Stromal cell of bone marrow (primary cell): ENCODE results near the gene UPF1.

Source experiments
- DNase-seq: peaks from one replicate; pipeline ENCODE4 v3.0.0-alpha.2; 2012; ENCODE audit warnings: low read depth

UPF1 gene

DNA sequence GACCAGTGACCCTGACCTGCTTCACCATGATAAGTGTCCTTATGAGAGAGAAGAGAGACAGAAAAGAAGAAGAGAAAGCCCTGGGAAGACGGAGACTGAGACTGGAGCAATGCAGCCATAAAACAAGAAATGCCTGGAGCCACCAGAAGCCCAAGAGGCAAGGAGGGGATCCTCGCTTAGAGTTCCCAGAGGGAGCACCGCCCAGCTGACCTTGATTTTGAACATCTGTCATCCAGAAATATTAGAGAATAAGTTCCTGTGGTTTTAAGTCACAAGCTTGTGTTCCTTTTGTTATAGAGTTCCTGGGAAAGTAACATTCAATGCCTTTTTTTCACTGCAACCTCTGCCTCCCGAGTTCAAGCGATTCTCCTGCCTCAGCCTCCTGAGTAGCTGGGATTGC, 44.0 kb downstream of the UPF1 start:
- no peak for DNase-seq

GRCh38 chr19:18876865-18877264, 45.1 kb downstream of the UPF1 start:
- no peak for DNase-seq

- DNase-seq = no peak
Observed at GRCh38 chr19:18878058-18878797, 46.5 kb downstream of the UPF1 start.

- DNase-seq = no peak
Observed at GRCh38 chr19:18878858-18879578, 47.3 kb downstream of the UPF1 start.

- DNase-seq = no peak
Observed at GRCh38 chr19:18879579-18880373, 48.0 kb downstream of the UPF1 start.

DNA sequence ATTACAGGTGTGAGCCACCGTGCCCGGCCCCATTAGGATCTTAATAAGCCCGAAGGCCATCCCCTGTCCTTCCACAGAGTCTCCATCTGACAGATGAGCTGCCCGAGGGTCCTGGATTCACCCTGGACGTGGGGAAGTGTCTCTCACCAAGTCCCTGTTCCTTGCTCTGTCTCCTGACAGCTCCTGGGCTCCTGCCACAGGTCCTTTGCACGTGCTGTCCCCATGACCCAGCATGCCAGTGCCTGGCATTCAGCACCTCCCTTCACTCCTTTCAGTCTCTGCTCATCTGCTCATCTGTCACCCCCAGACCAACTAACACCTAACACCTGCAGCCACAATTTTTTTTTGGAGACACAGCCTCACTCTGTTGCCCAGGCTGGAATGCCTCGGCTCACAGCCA, 49.7 kb downstream of the UPF1 start:
- DNase-seq = no peak

DNA sequence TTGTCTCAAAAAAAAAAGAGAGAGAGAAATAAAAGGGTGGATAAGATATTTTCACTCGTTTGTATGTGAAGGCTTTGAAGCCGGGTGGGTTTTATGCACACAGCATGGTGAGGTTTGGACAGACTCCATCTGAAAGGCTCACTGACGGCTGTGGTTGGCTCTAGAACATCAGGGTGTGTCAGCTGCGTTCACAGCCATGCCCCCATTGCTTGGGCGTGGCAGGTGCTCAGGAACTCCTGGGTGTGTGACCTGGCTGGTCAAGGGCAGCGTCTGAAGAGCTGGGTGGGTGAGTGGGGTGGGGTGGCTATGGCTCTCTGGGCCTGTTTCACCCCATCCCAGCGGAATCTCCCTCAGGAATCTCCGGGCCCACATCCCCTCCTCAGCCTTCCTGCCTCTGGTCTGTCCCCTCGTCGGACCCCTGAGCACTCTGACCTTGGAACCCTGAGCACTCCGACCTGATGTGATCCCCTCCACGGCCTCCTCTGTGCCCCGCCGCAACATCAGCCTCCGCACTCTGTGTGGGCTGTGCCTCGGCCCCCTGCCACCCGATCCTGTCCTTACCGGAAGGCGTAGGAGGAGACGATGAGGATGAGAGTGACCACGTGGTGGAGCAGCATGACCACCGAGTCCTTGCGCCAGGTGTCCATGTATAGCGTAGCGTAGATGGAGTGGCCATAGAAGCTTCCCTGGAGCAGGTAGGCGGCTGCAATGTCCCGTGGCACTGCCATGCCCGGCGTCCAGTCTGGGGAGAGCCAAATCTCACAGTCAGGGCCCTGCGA, 52.0 kb downstream of the UPF1 start:
- no peak for DNase-seq

DNA sequence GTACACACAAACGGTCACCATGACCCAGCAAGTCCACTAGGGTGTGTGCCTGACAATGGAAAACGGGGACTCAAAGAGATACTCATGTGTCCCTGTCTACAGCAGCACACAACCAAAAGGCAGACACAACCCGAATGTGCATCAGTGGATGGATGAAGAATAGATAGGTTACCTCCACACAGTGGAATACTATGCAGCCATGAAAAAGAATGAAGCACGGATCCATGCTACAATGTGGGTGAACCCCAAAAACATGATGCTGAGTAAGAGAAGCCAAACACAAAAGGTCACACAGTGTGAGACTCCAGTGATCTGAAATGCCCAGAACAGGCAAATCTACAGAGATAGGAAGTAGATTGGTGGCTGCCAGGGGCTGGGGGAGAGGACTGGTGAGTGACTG, 55.2 kb downstream of the UPF1 start:
- no peak for DNase-seq

- no peak for DNase-seq
Observed at GRCh38 chr19:18889949-18890745, 58.4 kb downstream of the UPF1 start.

- DNase-seq = no peak
Observed at GRCh38 chr19:18893587-18894253, 62.0 kb downstream of the UPF1 start.

GRCh38 chr19:18894254-18895037, 62.7 kb downstream of the UPF1 start:
- no peak for DNase-seq

GRCh38 chr19:18895038-18895823, 63.5 kb downstream of the UPF1 start:
- DNase-seq = no peak

- DNase-seq = no peak
Observed at GRCh38 chr19:18895824-18896341, 64.1 kb downstream of the UPF1 start, which contains the start of gene CERS1. CERS1 (minus strand) TSS chr19:18896158; CDS start chr19:18896072, 86 bp downstream.

GRCh38 chr19:18896421-18896841, 64.7 kb downstream of the UPF1 start:
- DNase-seq = no peak

DNA sequence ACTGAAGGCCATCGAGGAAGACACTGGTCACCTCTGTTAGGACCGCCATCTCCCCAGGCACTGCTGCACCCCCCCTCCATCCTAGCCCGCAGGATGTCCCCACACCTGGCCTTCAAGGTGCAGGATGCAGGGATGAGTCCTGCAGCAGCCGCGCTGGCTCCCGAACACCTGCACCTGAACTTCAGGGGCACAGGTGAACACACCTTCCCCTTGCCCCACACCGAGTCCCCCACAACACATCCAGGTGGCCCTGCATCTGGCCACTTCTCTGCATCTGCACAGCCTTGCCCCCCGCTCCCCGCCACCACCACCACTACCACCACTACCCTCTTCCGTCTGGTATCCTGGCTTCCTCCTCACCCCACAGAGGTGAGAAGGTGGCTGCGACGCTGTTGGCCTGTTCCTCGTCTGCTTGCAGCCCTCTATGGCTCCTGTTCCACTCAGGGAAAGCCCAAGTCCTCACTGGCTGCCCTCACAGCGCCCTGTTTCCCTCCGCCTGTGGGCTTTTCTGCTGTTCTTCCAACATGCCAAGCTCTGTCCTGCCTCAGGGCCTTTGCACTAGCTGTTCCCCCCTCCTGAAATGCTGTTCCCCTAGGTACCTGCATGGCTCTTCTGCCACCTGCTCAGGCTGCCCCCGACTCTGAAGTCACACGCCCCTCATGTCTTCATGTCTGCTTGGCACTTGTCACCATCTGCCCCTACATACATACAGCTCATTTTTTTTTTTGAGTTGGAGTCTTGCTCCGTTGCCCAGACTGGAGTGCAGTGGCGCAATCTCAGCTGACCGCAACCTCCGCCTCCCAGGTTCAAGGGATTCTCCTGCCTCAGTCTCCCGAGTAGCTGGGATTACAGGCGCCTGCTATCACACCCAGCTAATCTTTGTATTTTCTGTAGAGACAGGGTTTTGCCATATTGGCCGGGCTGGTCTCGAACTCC, 65.6 kb downstream of the UPF1 start:
- no peak for DNase-seq

GRCh38 chr19:18898081-18898606, 66.4 kb downstream of the UPF1 start:
- DNase-seq = no peak
